GM12864 (cell line): ENCODE results near the gene SLC5A6.

Experiments used
- DNase-seq: peaks from one replicate; pipeline ENCODE4 v3.0.0-alpha.2; 2011; ENCODE audit warnings: low read depth
- H3K4me3 ChIP-seq: 2 replicates; pipeline ENCODE4 v1.5.1; 2011; ENCODE audit warnings: mild to moderate bottlenecking, low read depth, low read length, control low read depth
- CTCF ChIP-seq: IDR thresholded peaks from 2 replicates; pipeline ENCODE4 v1.5.1; 2011; ENCODE audit warnings: low read depth, mild to moderate bottlenecking, moderate library complexity, low read length, control low read depth, inconsistent platforms; ENCODE audit errors: missing control alignments

SLC5A6 gene

GRCh38 chr2:27217173-27218121 is 5.4 kb upstream of the SLC5A6 start, which contains the start of gene CAD:
TSS of gene CAD (plus strand) at chr2:27217369. CDS start at chr2:27217552, 183 bp downstream.
- DNase-seq = peak; percentile 52
- TF ChIP-seq CTCF = peak; percentile 15
- peak within 1 kb of the TSS; percentile 85 for H3K4me3 ChIP-seq

- peak overlapping the region; percentile 85 for H3K4me3 ChIP-seq
- no peak for TF ChIP-seq CTCF
- no peak for DNase-seq
Observed at GRCh38 chr2:27216416-27217137, 4.5 kb upstream of the SLC5A6 start.

- no peak overlapping the region for H3K4me3 ChIP-seq
- DNase-seq = no peak
- no peak for TF ChIP-seq CTCF
Observed at GRCh38 chr2:27214941-27215340, 2.9 kb upstream of the SLC5A6 start.

GRCh38 chr2:27212626-27213471 is 781 bp upstream of the SLC5A6 start:
- no peak for TF ChIP-seq CTCF
- peak overlapping the region; percentile 66 for H3K4me3 ChIP-seq
- no peak for DNase-seq

GRCh38 chr2:27211241-27211942 is 676 bp downstream of the SLC5A6 start:
- TF ChIP-seq CTCF = no peak
- DNase-seq = no peak
- H3K4me3 ChIP-seq = peak overlapping the region; percentile 66
